Gastrocnemius medialis (tissue), 4 donors: ENCODE data around the gene DMPK.

Experiments used
- POLR2A ChIP-seq, 2 donors: fragments of 450-650 bp; IDR thresholded peaks; one replicate each; pipeline ENCODE4 v1.6.1; 2017; ENCODE audit warnings: antibody characterized with exemption in 2 of 2, mild to moderate bottlenecking in 2 of 2, moderate library complexity in 2 of 2
- TF ChIP-seq, protein P1 (sequence below), 5 experiments: fragments of 450-650 bp in 3 of 5; fragments of 200-600 bp in 2 of 5; sonication (generic) in 2 of 5; IDR thresholded peaks in 4 of 5; conservative IDR thresholded peaks in 1 of 5; 1 replicate in 4 of 5; 2 replicates in 1 of 5; pipeline ENCODE4 v1.5.1; 2016 to 2019; ENCODE audit warnings: antibody characterized with exemption in 5 of 5, mild to moderate bottlenecking in 3 of 5, moderate library complexity in 3 of 5

GRCh38 chr19:45798995-45799517 is 16.8 kb upstream of the DMPK start:
- TF ChIP-seq, protein P1, sequence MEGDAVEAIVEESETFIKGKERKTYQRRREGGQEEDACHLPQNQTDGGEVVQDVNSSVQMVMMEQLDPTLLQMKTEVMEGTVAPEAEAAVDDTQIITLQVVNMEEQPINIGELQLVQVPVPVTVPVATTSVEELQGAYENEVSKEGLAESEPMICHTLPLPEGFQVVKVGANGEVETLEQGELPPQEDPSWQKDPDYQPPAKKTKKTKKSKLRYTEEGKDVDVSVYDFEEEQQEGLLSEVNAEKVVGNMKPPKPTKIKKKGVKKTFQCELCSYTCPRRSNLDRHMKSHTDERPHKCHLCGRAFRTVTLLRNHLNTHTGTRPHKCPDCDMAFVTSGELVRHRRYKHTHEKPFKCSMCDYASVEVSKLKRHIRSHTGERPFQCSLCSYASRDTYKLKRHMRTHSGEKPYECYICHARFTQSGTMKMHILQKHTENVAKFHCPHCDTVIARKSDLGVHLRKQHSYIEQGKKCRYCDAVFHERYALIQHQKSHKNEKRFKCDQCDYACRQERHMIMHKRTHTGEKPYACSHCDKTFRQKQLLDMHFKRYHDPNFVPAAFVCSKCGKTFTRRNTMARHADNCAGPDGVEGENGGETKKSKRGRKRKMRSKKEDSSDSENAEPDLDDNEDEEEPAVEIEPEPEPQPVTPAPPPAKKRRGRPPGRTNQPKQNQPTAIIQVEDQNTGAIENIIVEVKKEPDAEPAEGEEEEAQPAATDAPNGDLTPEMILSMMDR (IDR thresholded peaks at IDR 0.05 in 4 of 5, conservative IDR thresholded peaks at IDR 0.05 in 1 of 5) = peak; percentile 86 to 97 (median 92)
- TF ChIP-seq POLR2A (IDR thresholded peaks at IDR 0.05) = no peak
